ENCODE data around the gene PHOX2B. TPM values are rescaled to one million over a fixed set of nuclear protein-coding genes. Genes with fewer than 3 reads are reported as not detected.

Gene PHOX2B
- total and polyA plus RNA-seq, 4 donors: not detected

DNA sequence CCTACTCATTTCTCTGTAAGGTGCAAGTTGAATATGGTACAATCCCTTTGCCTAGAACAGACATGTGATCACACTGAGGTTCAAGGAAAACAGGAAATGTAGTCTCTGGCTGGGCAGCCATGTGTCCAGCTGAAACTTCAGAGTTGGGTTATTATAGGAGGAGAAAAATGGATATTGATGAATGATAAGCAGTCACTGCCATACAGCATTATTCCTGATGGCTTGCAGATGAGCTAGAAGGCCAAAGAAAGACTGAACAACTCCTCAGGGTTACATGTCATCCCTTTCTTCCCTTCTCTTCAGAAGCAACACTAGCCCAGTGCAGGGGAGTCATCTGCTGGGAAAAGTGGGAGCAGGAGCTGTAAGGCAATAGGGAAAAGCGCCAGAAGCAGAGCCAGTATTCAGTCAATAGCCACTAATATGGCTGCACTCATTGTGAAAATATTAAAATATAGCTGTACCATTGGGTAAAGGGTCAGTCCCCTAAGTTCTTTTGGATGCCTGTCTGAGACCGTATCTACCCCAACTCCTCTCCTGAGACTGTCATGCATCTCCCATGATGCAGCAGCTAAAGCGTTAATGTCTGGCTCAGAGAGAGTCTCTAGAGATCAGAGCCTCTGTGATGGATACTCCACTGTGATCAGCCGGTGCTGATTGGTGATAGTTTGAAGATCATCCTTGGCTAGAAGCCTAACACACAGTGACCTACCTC, 20.5 kb downstream of the PHOX2B start (continued):
- TF ChIP-seq TAF1 (conservative IDR thresholded peaks at IDR 0.05): no peak
- TF ChIP-seq, protein P1, sequence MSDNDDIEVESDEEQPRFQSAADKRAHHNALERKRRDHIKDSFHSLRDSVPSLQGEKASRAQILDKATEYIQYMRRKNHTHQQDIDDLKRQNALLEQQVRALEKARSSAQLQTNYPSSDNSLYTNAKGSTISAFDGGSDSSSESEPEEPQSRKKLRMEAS (IDR thresholded peaks at IDR 0.05): no peak
- no peak for TF ChIP-seq GABPA (IDR thresholded peaks at IDR 0.05 in 1 of 2, conservative IDR thresholded peaks at IDR 0.05 in 1 of 2)
- TF ChIP-seq, protein P2, sequence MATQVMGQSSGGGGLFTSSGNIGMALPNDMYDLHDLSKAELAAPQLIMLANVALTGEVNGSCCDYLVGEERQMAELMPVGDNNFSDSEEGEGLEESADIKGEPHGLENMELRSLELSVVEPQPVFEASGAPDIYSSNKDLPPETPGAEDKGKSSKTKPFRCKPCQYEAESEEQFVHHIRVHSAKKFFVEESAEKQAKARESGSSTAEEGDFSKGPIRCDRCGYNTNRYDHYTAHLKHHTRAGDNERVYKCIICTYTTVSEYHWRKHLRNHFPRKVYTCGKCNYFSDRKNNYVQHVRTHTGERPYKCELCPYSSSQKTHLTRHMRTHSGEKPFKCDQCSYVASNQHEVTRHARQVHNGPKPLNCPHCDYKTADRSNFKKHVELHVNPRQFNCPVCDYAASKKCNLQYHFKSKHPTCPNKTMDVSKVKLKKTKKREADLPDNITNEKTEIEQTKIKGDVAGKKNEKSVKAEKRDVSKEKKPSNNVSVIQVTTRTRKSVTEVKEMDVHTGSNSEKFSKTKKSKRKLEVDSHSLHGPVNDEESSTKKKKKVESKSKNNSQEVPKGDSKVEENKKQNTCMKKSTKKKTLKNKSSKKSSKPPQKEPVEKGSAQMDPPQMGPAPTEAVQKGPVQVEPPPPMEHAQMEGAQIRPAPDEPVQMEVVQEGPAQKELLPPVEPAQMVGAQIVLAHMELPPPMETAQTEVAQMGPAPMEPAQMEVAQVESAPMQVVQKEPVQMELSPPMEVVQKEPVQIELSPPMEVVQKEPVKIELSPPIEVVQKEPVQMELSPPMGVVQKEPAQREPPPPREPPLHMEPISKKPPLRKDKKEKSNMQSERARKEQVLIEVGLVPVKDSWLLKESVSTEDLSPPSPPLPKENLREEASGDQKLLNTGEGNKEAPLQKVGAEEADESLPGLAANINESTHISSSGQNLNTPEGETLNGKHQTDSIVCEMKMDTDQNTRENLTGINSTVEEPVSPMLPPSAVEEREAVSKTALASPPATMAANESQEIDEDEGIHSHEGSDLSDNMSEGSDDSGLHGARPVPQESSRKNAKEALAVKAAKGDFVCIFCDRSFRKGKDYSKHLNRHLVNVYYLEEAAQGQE (IDR thresholded peaks at IDR 0.05): no peak
- TF ChIP-seq FOXA1 (IDR thresholded peaks at IDR 0.05): no peak

DNA sequence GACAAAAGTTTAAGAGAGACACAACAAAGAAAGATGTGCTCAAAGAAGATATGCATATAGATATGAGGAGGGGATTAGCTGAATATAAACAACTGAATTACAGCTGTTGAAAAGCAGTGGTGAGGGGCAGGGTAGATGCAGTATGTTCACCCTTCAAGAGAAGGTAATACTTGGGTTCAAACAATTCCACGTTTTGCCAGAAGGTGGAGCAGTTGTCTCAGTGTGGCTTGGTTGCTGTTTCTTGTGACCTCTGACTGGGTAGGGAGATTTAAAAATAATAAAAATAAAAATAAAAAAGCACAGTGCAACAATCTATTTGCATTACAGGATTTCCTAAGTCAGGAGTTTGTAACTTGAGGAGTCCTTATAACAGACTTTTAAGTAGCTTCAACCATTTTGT, 23.3 kb downstream of the PHOX2B start:
- Histone ChIP-seq H3K27ac (ENCODE audit: low read depth in 1 of 2, low read length in 2 of 2) (no peak overlapping the region), H3K36me3 (ENCODE audit: control insufficient read depth in 4 of 4, insufficient read depth in 3 of 4, low read depth in 1 of 4, low read length in 3 of 4) (no peaks in the 10 kb centered on the region), H3K4me1 (ENCODE audit: control insufficient read depth in 4 of 4, insufficient read depth in 4 of 4, low read length in 3 of 4) (no peaks in the 10 kb centered on the region), H3K9ac (ENCODE audit: low read depth in 1 of 2, low read length in 2 of 2) (no peak overlapping the region), H3K9me3 (ENCODE audit: control insufficient read depth in 4 of 4, low read length in 3 of 4) (peaks cover 0 to 8% (median 4%) of the 10 kb centered on the region in 4 donors), H3K4me3 (ENCODE audit: low read depth in 1 of 3, low read length in 3 of 3) (no peak overlapping the region), H3K27me3 (ENCODE audit: control insufficient read depth in 4 of 4, insufficient read depth in 4 of 4, low read length in 3 of 4) (peaks cover 0 to 9% (median 0%) of the 10 kb centered on the region in 4 donors)
- no peak for TF ChIP-seq YY1 (IDR thresholded peaks at IDR 0.05)
- TF ChIP-seq NR2F2 (IDR thresholded peaks at IDR 0.05): no peak
- TF ChIP-seq HNF4G (IDR thresholded peaks at IDR 0.05): no peak
- DNase-seq (ENCODE audit: low spot score): no peak
- WGBS: 1% methylated on average over 1 of the region's 1 CpG

DNA sequence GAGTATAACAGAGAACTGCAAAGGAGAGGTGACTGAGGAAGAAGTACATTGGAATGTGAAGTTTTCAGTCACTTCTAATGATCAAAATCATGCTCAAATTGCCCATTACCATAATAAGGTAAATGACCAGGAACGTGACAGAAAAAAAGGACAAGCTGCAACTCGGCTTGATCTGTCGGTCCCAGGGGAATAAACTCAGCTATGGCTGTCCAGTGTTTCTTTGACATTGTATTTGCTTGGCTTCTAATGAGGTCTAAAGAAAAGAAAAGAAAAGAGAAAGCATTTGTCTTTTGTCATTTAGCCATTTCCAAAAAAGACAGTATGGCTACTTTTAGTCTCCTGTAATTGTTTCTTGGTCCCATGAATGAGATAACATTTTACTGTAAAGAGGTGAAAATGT, 25.2 kb downstream of the PHOX2B start:
- WGBS: 78% methylated on average over 3 of the region's 3 CpGs
- H3K9ac ChIP-seq (ENCODE audit: low read depth in 1 of 2, low read length in 2 of 2): no peak overlapping the region

DNA sequence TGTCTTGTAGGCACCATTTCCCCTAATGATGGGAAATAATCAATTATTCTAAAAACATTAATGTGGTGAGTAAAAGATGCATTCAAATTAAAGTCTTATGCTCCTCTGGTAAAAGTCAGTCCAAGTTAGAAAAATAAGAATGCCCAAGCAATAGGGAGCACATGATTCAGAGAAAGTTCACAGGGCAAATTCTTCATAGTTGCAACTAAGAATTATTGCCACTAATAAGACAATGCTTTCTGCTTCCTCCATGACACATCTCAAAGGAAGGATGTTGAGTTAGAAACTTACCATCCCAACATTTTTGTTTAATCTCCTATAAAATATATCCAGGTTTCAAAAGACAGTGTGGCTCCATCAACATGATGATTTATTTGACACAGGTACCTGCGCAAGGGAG, 26.3 kb downstream of the PHOX2B start:
- DNase-seq (ENCODE audit: low spot score): no peak
- Histone ChIP-seq H3K9ac (ENCODE audit: low read depth in 1 of 2, low read length in 2 of 2) (no peak overlapping the region), H3K9me3 (ENCODE audit: control insufficient read depth in 4 of 4, low read length in 3 of 4) (peaks cover 0 to 8% (median 4%) of the 10 kb centered on the region in 4 donors), H3K27me3 (ENCODE audit: control insufficient read depth in 4 of 4, insufficient read depth in 4 of 4, low read length in 3 of 4) (peaks cover 0 to 6% (median 0%) of the 10 kb centered on the region in 4 donors), H3K36me3 (ENCODE audit: control insufficient read depth in 4 of 4, insufficient read depth in 3 of 4, low read depth in 1 of 4, low read length in 3 of 4) (no peaks in the 10 kb centered on the region), H3K4me3 (ENCODE audit: low read depth in 1 of 3, low read length in 3 of 3) (no peak overlapping the region), H3K4me1 (ENCODE audit: control insufficient read depth in 4 of 4, insufficient read depth in 4 of 4, low read length in 3 of 4) (no peaks in the 10 kb centered on the region), H3K27ac (ENCODE audit: low read depth in 1 of 2, low read length in 2 of 2) (no peak overlapping the region)
- 92% methylated on average over 1 of the region's 1 CpG for WGBS
- TF ChIP-seq, protein P3, sequence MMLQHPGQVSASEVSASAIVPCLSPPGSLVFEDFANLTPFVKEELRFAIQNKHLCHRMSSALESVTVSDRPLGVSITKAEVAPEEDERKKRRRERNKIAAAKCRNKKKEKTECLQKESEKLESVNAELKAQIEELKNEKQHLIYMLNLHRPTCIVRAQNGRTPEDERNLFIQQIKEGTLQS (IDR thresholded peaks at IDR 0.05): no peak
- TF ChIP-seq, protein P2 (IDR thresholded peaks at IDR 0.05): no peak
- no peak for TF ChIP-seq JUND (IDR thresholded peaks at IDR 0.05)
- TF ChIP-seq NR2F2 (IDR thresholded peaks at IDR 0.05): no peak
- no peak for TF ChIP-seq YY1 (IDR thresholded peaks at IDR 0.05)
- no peak for TF ChIP-seq FOXA2 (IDR thresholded peaks at IDR 0.05)
- TF ChIP-seq, protein P1 (IDR thresholded peaks at IDR 0.05): no peak
- TF ChIP-seq, protein P4, sequence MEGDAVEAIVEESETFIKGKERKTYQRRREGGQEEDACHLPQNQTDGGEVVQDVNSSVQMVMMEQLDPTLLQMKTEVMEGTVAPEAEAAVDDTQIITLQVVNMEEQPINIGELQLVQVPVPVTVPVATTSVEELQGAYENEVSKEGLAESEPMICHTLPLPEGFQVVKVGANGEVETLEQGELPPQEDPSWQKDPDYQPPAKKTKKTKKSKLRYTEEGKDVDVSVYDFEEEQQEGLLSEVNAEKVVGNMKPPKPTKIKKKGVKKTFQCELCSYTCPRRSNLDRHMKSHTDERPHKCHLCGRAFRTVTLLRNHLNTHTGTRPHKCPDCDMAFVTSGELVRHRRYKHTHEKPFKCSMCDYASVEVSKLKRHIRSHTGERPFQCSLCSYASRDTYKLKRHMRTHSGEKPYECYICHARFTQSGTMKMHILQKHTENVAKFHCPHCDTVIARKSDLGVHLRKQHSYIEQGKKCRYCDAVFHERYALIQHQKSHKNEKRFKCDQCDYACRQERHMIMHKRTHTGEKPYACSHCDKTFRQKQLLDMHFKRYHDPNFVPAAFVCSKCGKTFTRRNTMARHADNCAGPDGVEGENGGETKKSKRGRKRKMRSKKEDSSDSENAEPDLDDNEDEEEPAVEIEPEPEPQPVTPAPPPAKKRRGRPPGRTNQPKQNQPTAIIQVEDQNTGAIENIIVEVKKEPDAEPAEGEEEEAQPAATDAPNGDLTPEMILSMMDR (IDR thresholded peaks at IDR 0.05; ENCODE audit: low read depth, low read length, missing input control): no peak
- no peak for TF ChIP-seq FOXA1 (IDR thresholded peaks at IDR 0.05)
- TF ChIP-seq HNF4G (IDR thresholded peaks at IDR 0.05): no peak
- no peak for TF ChIP-seq TAF1 (conservative IDR thresholded peaks at IDR 0.05)
- no peak for TF ChIP-seq HNF4A (conservative IDR thresholded peaks at IDR 0.05)
- no peak for TF ChIP-seq RXRA (IDR thresholded peaks at IDR 0.05)

More for the DNA sequence above, 25.2 kb downstream of the PHOX2B start:
- H3K27ac ChIP-seq (ENCODE audit: low read depth in 1 of 2, low read length in 2 of 2): no peak overlapping the region
- no peak overlapping the region for H3K4me3 ChIP-seq (ENCODE audit: low read depth in 1 of 3, low read length in 3 of 3)
- peaks cover 0 to 8% (median 4%) of the 10 kb centered on the region in 4 donors for H3K9me3 ChIP-seq (ENCODE audit: control insufficient read depth in 4 of 4, low read length in 3 of 4)
- no peak for DNase-seq (ENCODE audit: low spot score)
- peaks cover 0 to 9% (median 0%) of the 10 kb centered on the region in 4 donors for H3K27me3 ChIP-seq (ENCODE audit: control insufficient read depth in 4 of 4, insufficient read depth in 4 of 4, low read length in 3 of 4)
- H3K36me3 ChIP-seq (ENCODE audit: control insufficient read depth in 4 of 4, insufficient read depth in 3 of 4, low read depth in 1 of 4, low read length in 3 of 4): no peaks in the 10 kb centered on the region
- no peaks in the 10 kb centered on the region for H3K4me1 ChIP-seq (ENCODE audit: control insufficient read depth in 4 of 4, insufficient read depth in 4 of 4, low read length in 3 of 4)
- TF ChIP-seq EGR1 (IDR thresholded peaks at IDR 0.05; ENCODE audit: low read depth in 2 of 2) (no peak), HNF4G (IDR thresholded peaks at IDR 0.05) (no peak)

All from liver (tissue), 9 donors.